Measurements from ENCODE around the gene WIPF1. TPM values are rescaled to one million over a fixed set of nuclear protein-coding genes. Genes with fewer than 3 reads are reported as not detected.

WIPF1 gene
- total RNA-seq, 4 donors from 2014 or later, result 4.8 to 21.8 (median 7.3) TPM

GRCh38 chr2:174516501-174517378 is 80.9 kb downstream of the WIPF1 start:
- WGBS, result 87% methylated on average over 5 of the region's 5 CpGs
- Histone ChIP-seq H3K27me3 (no peaks in the 10 kb centered on the region), H3K4me1 (no peaks in the 10 kb centered on the region), H3K9me3 (no peaks in the 10 kb centered on the region), H3K27ac (no peak overlapping the region), H3K4me3 (no peak overlapping the region), H3K36me3 (no peaks in the 10 kb centered on the region)
- no peak for TF ChIP-seq POLR2AphosphoS5 (IDR thresholded peaks at IDR 0.05)
- TF ChIP-seq POLR2A (IDR thresholded peaks at IDR 0.05), result no peak
- TF ChIP-seq EP300 (IDR thresholded peaks at IDR 0.05), result no peak
- TF ChIP-seq CTCF (IDR thresholded peaks at IDR 0.05), result no peak
- no peak for DNase-seq (ENCODE audit: low spot score in 2 of 2)

GRCh38 chr2:174512345-174512744 is 85.3 kb downstream of the WIPF1 start:
- 83% methylated on average over 3 of the region's 3 CpGs for WGBS
- TF ChIP-seq POLR2A (IDR thresholded peaks at IDR 0.05) (no peak), EP300 (IDR thresholded peaks at IDR 0.05) (no peak), POLR2AphosphoS5 (IDR thresholded peaks at IDR 0.05) (no peak), CTCF (IDR thresholded peaks at IDR 0.05) (no peak)
- Histone ChIP-seq H3K27me3 (no peaks in the 10 kb centered on the region), H3K4me1 (no peaks in the 10 kb centered on the region), H3K27ac (no peak overlapping the region), H3K4me3 (no peak overlapping the region), H3K36me3 (no peaks in the 10 kb centered on the region), H3K9me3 (no peaks in the 10 kb centered on the region)
- no peak for DNase-seq (ENCODE audit: low spot score in 2 of 2)

- H3K4me3 ChIP-seq, result no peak overlapping the region
- TF ChIP-seq EP300 (IDR thresholded peaks at IDR 0.05), result no peak
- TF ChIP-seq CTCF (IDR thresholded peaks at IDR 0.05), result no peak
- TF ChIP-seq POLR2AphosphoS5 (IDR thresholded peaks at IDR 0.05), result no peak
- no peak for TF ChIP-seq POLR2A (IDR thresholded peaks at IDR 0.05)
- no peaks in the 10 kb centered on the region for H3K27me3 ChIP-seq
- no peaks in the 10 kb centered on the region for H3K36me3 ChIP-seq
- H3K4me1 ChIP-seq, result no peaks in the 10 kb centered on the region
- 50% methylated on average over 5 of the region's 5 CpGs for WGBS
- no peak overlapping the region for H3K27ac ChIP-seq
- DNase-seq (ENCODE audit: low spot score in 2 of 2), result no peak
- no peaks in the 10 kb centered on the region for H3K9me3 ChIP-seq
Measured at GRCh38 chr2:174511580-174512260, 85.9 kb downstream of the WIPF1 start.

GRCh38 chr2:174510583-174511189 is 86.9 kb downstream of the WIPF1 start:
- H3K4me3 ChIP-seq, result no peak overlapping the region
- no peaks in the 10 kb centered on the region for H3K36me3 ChIP-seq
- H3K9me3 ChIP-seq, result no peaks in the 10 kb centered on the region
- no peak for DNase-seq (ENCODE audit: low spot score in 2 of 2)
- H3K27me3 ChIP-seq, result no peaks in the 10 kb centered on the region
- no peaks in the 10 kb centered on the region for H3K4me1 ChIP-seq
- no peak overlapping the region for H3K27ac ChIP-seq
- WGBS, result 45% methylated on average over 2 of the region's 2 CpGs
- TF ChIP-seq POLR2A (IDR thresholded peaks at IDR 0.05) (no peak), POLR2AphosphoS5 (IDR thresholded peaks at IDR 0.05) (no peak), CTCF (IDR thresholded peaks at IDR 0.05) (no peak), EP300 (IDR thresholded peaks at IDR 0.05) (no peak)

Other genes with a start within 250 kb of the WIPF1 start
- 10 to 100 TPM; 10.5 to 32.7 (median 23.5) TPM for gene SCRN3, start 202.1 kb downstream of the WIPF1 start, total RNA-seq
- gene GPR155, start 110.8 kb downstream of the WIPF1 start, total RNA-seq, result 10 to 100 TPM; 20.6 to 31.2 (median 26.0) TPM
- gene CHRNA1, start 166.7 kb upstream of the WIPF1 start, total RNA-seq, result not detected